ENCODE data around the gene GALNT9.

DNA sequence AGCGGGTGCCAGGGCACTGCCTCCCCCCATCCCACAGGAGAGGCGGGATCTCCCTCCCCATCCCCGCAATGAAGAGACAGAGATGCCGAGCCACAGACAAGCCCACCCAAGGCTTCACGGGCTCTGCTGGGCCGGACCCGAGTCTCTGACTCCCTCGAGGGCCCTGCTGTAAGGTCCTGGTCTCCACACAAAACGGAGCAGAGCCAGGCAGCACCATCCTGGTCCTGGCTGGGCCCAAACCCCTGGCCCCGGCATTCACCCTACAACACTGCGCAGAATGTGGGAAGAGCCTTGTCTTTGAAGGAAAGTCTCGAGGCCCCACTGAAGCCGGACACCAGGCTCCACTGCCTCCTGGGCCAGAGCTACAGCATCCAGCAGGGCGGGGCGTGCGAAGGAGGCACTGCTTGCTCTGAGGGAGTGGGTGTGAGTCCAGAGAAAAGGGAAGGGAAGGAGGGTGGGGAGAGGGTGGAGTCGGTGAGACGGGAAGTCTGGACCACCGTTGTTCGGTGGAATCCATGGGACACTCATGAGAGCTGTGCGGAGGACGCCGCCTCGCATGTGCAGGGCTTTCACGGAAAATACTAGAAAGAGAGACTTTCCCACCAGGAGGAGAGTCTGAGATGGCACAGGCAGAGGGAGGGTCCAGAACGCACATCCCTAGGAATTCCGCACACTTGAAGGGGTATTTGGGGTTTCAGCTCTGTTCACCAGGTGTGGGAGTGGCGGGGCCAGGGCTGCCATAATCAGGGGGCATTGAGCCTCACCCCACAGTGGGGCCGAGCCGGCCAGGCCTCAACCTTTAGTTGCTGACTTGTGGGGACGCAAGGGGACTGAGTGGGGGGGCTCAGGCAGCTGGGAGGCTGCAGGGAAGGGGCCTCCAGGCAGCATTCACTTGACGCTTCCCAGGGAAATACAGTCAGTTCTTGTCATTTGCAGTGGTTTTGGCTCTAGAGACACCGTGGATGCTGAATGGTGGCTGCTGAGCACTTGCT, 36.8 kb downstream of the GALNT9 start:
- TF ChIP-seq ZFP3 (CRISPR knock-in tag; IDR thresholded peaks at IDR 0.05) = no peak
- no peak for TF ChIP-seq OSR1 (CRISPR knock-in tag; IDR thresholded peaks at IDR 0.05)
